Measurements from ENCODE around the gene TASOR2. TPM values are rescaled to one million over a fixed set of nuclear protein-coding genes. Genes with fewer than 3 reads are reported as not detected.

Gene TASOR2
- polyA plus RNA-seq, 1 experiment = 27.1 TPM

DNA sequence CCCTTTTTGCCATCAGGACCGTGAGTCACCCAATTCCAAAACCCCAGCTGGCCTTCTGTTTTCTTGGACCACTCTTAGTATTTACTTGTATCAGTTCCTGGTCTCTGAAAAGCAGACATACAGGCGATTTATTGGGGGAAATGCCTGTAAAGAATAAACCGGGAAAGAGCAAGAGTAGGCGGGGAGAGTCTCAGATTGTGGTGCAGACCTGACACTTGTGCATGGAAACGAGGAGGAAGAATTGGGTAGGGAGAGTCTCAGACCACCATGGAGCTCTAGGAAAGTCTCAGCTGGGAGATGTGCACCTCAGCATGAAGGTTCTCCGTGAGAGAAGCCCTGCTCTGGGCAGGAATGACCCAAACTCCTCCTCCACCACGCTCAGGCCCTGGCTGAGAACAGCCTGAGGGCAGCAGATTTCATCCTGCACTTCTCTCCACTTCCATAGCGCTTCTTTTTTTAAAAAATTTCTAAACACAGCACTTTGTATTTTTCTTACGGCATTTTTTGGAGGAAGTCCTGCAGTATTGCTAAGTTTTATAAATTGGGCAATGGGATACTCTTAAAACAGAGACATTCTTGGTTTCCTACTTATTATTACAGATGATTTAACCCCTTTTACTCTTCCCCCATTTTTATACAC, 6.1 kb upstream of the TASOR2 start:
- POLR2A ChIA-PET = no interaction called here
- H3K4me3 ChIP-seq (ENCODE audit: low read depth, low read length) = no peak overlapping the region
- no peaks in the 10 kb centered on the region for H3K36me3 ChIP-seq (ENCODE audit: control insufficient read depth, insufficient read depth, low read length)
- CTCF ChIA-PET = interaction anchor here (1.3 to 1.5 kb wide), 3 partner anchors 9 to 55 kb away, joined by 3 to 5 read pairs (median 4); no protein-coding TSS in a partner anchor
- no peak for DNase-seq (ENCODE audit: low read depth)
- H3K27me3 ChIP-seq (ENCODE audit: control insufficient read depth, insufficient read depth, low read length) = 0 out of 2 replicates have a peak, but pooled peaks cover 5% of the 10 kb centered on the region
- TF ChIP-seq, protein P1, sequence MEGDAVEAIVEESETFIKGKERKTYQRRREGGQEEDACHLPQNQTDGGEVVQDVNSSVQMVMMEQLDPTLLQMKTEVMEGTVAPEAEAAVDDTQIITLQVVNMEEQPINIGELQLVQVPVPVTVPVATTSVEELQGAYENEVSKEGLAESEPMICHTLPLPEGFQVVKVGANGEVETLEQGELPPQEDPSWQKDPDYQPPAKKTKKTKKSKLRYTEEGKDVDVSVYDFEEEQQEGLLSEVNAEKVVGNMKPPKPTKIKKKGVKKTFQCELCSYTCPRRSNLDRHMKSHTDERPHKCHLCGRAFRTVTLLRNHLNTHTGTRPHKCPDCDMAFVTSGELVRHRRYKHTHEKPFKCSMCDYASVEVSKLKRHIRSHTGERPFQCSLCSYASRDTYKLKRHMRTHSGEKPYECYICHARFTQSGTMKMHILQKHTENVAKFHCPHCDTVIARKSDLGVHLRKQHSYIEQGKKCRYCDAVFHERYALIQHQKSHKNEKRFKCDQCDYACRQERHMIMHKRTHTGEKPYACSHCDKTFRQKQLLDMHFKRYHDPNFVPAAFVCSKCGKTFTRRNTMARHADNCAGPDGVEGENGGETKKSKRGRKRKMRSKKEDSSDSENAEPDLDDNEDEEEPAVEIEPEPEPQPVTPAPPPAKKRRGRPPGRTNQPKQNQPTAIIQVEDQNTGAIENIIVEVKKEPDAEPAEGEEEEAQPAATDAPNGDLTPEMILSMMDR (IDR thresholded peaks at IDR 0.05; ENCODE audit: insufficient read depth, low read depth, low read length) = no peak

DNA sequence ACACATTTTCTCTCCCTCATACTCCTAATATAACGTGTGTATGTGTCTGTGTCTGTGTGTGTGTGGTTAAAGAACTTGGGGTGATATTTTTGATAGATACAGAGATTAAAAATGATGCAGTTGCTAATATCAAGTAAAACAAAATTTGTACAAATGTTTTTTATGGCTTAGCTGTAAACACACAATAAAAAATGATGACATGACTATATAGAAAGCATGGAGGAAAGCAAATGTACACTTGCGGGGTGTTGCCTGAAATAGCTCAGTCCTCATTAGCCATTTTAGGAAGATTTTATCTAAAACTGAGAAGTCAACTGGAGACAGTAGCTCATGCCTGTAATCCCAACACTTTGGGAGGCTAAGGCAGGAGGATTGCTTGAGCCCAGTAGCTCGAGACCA, 5.6 kb upstream of the TASOR2 start:
- CTCF ChIA-PET = interaction anchor here (1.3 to 1.5 kb wide), 3 partner anchors 8 to 56 kb away, joined by 3 to 5 read pairs (median 3); no protein-coding TSS in a partner anchor
- DNase-seq (ENCODE audit: low read depth) = no peak
- POLR2A ChIA-PET = no interaction called here
- H3K36me3 ChIP-seq (ENCODE audit: control insufficient read depth, insufficient read depth, low read length) = no peaks in the 10 kb centered on the region
- H3K4me3 ChIP-seq (ENCODE audit: low read depth, low read length) = no peak overlapping the region
- TF ChIP-seq, protein P1 (IDR thresholded peaks at IDR 0.05; ENCODE audit: insufficient read depth, low read depth, low read length) = no peak
- 0 out of 2 replicates have a peak, but pooled peaks cover 5% of the 10 kb centered on the region for H3K27me3 ChIP-seq (ENCODE audit: control insufficient read depth, insufficient read depth, low read length)

DNA sequence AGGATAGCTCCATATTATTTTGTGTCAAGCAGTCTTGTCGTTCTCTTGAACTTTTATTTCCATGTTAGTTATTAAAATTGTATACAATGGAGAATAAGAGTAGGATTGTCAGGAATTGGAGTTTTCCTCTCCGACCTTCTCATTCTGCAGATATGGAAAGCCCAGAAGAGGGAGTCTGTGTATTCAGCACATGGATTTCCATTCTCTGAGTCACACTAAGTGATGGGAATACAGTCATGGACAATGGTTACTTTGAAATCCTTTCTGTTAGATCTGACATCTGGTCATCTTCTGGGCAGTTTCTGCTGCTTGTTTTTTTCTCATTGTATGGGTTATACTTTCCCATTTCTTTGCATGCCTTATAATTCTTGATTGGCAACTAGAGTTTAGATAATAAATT, 5.0 kb upstream of the TASOR2 start:
- ChIA-PET CTCF (interaction anchor here (1.3 to 1.5 kb wide), 3 partner anchors 8 to 57 kb away, joined by 3 to 5 read pairs (median 3); no protein-coding TSS in a partner anchor), POLR2A (no interaction called here)
- no peak overlapping the region for H3K4me3 ChIP-seq (ENCODE audit: low read depth, low read length)
- DNase-seq (ENCODE audit: low read depth) = no peak
- no peaks in the 10 kb centered on the region for H3K36me3 ChIP-seq (ENCODE audit: control insufficient read depth, insufficient read depth, low read length)
- TF ChIP-seq, protein P1 (IDR thresholded peaks at IDR 0.05; ENCODE audit: insufficient read depth, low read depth, low read length) = peak; percentile 15; the same call in 1 of the 2 replicates
- 0 out of 2 replicates have a peak, but pooled peaks cover 5% of the 10 kb centered on the region for H3K27me3 ChIP-seq (ENCODE audit: control insufficient read depth, insufficient read depth, low read length)

DNA sequence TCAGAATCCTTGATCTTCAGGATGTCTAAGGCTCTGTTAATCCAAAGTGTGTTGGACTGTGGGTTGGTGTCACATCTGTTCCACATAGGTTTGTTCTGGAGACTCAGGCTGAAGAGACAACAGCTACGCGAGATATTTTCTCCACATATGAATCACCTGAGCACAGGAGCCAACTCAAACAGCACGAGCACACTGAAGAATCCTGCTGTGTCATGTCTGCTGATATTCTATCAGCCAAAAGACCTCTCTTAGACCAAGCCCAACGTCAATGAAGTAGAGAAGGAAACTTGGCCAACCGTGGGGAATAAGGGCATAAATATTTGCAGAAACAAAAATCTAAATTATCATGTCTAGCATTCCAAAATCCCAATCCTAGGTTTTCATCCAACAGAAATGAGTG, 2.7 kb upstream of the TASOR2 start:
- ChIA-PET CTCF (interaction anchor here (0.6 to 1.5 kb wide), 3 partner anchors 9 to 1290 kb away, joined by 3 to 4 read pairs (median 3); no protein-coding TSS in a partner anchor), POLR2A (no interaction called here)
- Histone ChIP-seq H3K4me3 (ENCODE audit: low read depth, low read length) (no peak overlapping the region), H3K36me3 (ENCODE audit: control insufficient read depth, insufficient read depth, low read length) (no peaks in the 10 kb centered on the region), H3K27me3 (ENCODE audit: control insufficient read depth, insufficient read depth, low read length) (0 out of 2 replicates have a peak, but pooled peaks cover 5% of the 10 kb centered on the region)
- DNase-seq (ENCODE audit: low read depth) = no peak
- TF ChIP-seq, protein P1 (IDR thresholded peaks at IDR 0.05; ENCODE audit: insufficient read depth, low read depth, low read length) = no peak

DNA sequence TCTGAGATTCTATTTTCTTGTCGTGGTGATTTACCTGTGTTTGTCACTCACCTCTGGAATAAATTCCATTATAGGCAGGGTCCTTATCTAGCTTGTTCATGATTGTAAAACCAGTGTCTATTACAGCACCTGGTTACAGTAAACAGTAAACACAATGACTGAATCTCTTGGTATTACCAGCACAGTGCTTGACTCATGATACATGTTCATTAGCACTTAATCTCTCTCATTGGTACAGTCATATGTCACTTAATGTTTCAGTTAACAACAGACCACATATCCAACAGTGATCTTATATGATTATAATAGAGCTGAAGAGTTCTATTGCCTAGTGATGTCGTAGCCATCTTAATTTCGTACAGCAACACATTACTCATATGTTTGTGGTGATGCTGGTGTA, 1.6 kb upstream of the TASOR2 start:
- Histone ChIP-seq H3K36me3 (ENCODE audit: control insufficient read depth, insufficient read depth, low read length) (no peaks in the 10 kb centered on the region), H3K4me3 (ENCODE audit: low read depth, low read length) (no peak overlapping the region), H3K27me3 (ENCODE audit: control insufficient read depth, insufficient read depth, low read length) (0 out of 2 replicates have a peak, but pooled peaks cover 3% of the 10 kb centered on the region)
- TF ChIP-seq, protein P1 (IDR thresholded peaks at IDR 0.05; ENCODE audit: insufficient read depth, low read depth, low read length) = no peak
- ChIA-PET CTCF (interaction anchor here (1.5 kb wide), 1 partner anchor 10 kb away, joined by 4 read pairs; no protein-coding TSS in a partner anchor), POLR2A (no interaction called here)
- DNase-seq (ENCODE audit: low read depth) = no peak
